ENCODE data around the gene TAF13.
"Not testable (repeated sequence)": the region's sequence is repeated elsewhere in the genome, so short reads cannot be mapped to it uniquely, and the experiment has no call there.

TAF13 gene

GRCh38 chr1:109069294-109069693 lies 6.5 kb downstream of the TAF13 start:
- no peak for DNase-seq (ENCODE audit: low read depth)
- H3K4me3 ChIP-seq (replicated peaks; ENCODE audit: low read depth, low read length) = no peak overlapping the region
- no peak for TF ChIP-seq CTCF (IDR thresholded peaks at IDR 0.05; ENCODE audit: low read length, missing control alignments)

- TF ChIP-seq CTCF (IDR thresholded peaks at IDR 0.05; ENCODE audit: low read length, missing control alignments) = no peak
- no peak for DNase-seq (ENCODE audit: low read depth)
- H3K4me3 ChIP-seq (replicated peaks; ENCODE audit: low read depth, low read length) = no peak overlapping the region
These were observed 7.9 kb downstream of the TAF13 start for GRCh38 chr1:109067883-109068282.

DNA sequence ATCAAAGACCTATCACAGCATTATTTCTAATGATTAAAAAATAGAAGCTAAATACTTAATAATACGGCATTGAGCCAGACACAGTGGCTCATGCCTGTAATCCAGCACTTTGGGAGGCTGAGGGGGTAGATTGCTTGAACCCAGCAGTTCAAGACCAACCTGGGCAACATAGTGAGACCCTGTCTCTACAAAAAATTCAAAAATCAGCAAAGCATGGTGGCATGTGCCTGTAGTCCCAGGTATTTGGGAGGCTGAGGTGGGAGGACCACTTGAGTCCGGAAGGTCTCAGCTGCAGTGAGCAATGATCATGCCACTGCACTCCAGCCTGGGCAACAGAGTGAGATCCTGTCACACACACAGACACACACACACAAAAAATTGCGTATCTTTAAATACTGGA lies 10.7 kb downstream of the TAF13 start:
- TF ChIP-seq CTCF (IDR thresholded peaks at IDR 0.05; ENCODE audit: low read length, missing control alignments) = no peak
- H3K4me3 ChIP-seq (replicated peaks; ENCODE audit: low read depth, low read length) = no peak overlapping the region
- DNase-seq (ENCODE audit: low read depth) = no peak

GRCh38 chr1:109061183-109061582 lies 14.6 kb downstream of the TAF13 start:
- DNase-seq (ENCODE audit: low read depth) = no peak
- no peak overlapping the region for H3K4me3 ChIP-seq (replicated peaks; ENCODE audit: low read depth, low read length)
- TF ChIP-seq CTCF (IDR thresholded peaks at IDR 0.05; ENCODE audit: low read length, missing control alignments) = no peak

DNA sequence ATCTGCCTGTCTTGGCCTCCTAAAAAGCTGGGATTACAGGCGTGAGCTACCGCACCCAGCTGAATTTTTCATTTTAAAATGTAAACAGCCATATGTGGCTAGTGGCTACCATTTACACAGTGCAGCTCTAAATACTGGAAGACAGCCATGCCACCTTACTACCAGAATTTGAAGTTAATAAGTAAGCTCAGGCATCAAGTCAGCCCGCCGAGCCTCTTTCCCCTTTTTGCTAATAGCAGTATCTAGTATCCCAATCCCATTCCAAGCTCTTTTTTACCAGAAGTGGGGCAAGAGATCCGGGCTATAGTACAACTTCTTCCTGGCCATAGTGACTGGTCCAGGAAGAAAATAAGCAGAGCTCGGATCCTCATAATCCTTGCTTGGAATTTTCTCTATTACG lies 15.1 kb downstream of the TAF13 start:
- no peak for TF ChIP-seq CTCF (IDR thresholded peaks at IDR 0.05; ENCODE audit: low read length, missing control alignments)
- no peak overlapping the region for H3K4me3 ChIP-seq (replicated peaks; ENCODE audit: low read depth, low read length)
- no peak for DNase-seq (ENCODE audit: low read depth)

DNA sequence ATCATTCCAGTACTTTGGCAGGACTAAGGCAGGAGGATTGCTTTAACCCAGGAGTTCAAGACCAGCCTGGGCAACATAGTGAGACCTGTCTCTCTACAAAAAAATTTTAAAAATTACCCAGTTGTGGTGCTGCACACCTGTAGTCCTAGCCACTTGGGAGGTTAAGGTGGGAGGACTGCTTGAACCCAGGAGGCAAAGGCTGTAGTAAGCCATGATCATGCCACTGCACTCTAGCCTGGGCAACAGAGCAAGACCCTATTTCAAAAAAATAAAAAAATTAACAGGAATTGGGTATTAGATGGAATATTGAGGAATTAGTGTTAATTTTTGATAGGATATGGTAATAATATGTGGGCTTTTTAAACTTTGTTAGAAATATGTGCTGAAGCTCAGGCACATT lies 16.8 kb downstream of the TAF13 start:
- DNase-seq (ENCODE audit: low read depth) = no peak
- no peak for TF ChIP-seq CTCF (IDR thresholded peaks at IDR 0.05; ENCODE audit: low read length, missing control alignments)
- H3K4me3 ChIP-seq (replicated peaks; ENCODE audit: low read depth, low read length) = no peak overlapping the region

- no peak for DNase-seq (ENCODE audit: low read depth)
- TF ChIP-seq CTCF (IDR thresholded peaks at IDR 0.05; ENCODE audit: low read length, missing control alignments) = no peak
- no peak overlapping the region for H3K4me3 ChIP-seq (replicated peaks; ENCODE audit: low read depth, low read length)
These were observed 19.7 kb downstream of the TAF13 start for GRCh38 chr1:109056064-109056463.

GRCh38 chr1:109052145-109052544 lies 23.7 kb downstream of the TAF13 start:
- not testable (repeated sequence) for DNase-seq (ENCODE audit: low read depth); H3K4me3 ChIP-seq (replicated peaks; ENCODE audit: low read depth, low read length)

All from fibroblast of pulmonary artery (primary cell).